Natural killer cell (primary cell): ENCODE data around the gene ZNF408. TPM values are rescaled to one million over a fixed set of nuclear protein-coding genes. Genes with fewer than 3 reads are reported as not detected.

Experiments
- ATAC-seq, 3 donors: fragments of 150-1000 bp in 2 of 3; fragments of 200-7000 bp in 1 of 3; cut with Tn5 transposase; 1 replicate in 1 of 3; 2 replicates in 2 of 3; pipeline ENCODE4 v1.10.0; 2021; ENCODE audit warnings: mild to moderate bottlenecking in 2 of 3, moderate library complexity in 2 of 3
- DNase-seq, 2 donors: peaks; one replicate each; pipeline versions ENCODE4 v3.0.0 to v3.0.0-alpha.2; 2013 to 2021; ENCODE audit warnings: mixed read lengths in 1 of 2
- H3K27ac ChIP-seq: one replicate; pipeline ENCODE4 v1.5.1; 2013; ENCODE audit warnings: mild to moderate bottlenecking, low read length
- H3K27me3 ChIP-seq: one replicate; pipeline ENCODE4 v1.6.1; 2013; ENCODE audit warnings: low read length; ENCODE audit not compliant: control insufficient read depth, insufficient read depth
- H3K36me3 ChIP-seq: one replicate; pipeline ENCODE4 v1.6.1; 2013; ENCODE audit warnings: low read length; ENCODE audit not compliant: control insufficient read depth, insufficient read depth
- H3K4me1 ChIP-seq: one replicate; pipeline ENCODE4 v1.6.1; 2013; ENCODE audit warnings: low read length; ENCODE audit not compliant: control insufficient read depth, insufficient read depth
- H3K4me3 ChIP-seq: one replicate; pipeline ENCODE4 v1.5.1; 2013; ENCODE audit warnings: low read length
- H3K9me3 ChIP-seq: one replicate; pipeline ENCODE4 v1.6.1; 2013; ENCODE audit warnings: low read length; ENCODE audit not compliant: control insufficient read depth, insufficient read depth
- H3K27ac Mint-ChIP-seq, 2 donors: one replicate each; pipeline ENCODE4 v1.8.0; 2022; ENCODE audit warnings: mild to moderate bottlenecking in 2 of 2, mixed read lengths in 2 of 2, moderate library complexity in 1 of 2
- H3K27me3 Mint-ChIP-seq, 2 donors: one replicate each; pipeline ENCODE4 v1.8.0; 2022; ENCODE audit warnings: low read depth in 2 of 2, mixed read lengths in 2 of 2
- H3K36me3 Mint-ChIP-seq: one replicate; pipeline ENCODE4 v1.8.0; 2022; ENCODE audit warnings: mixed read lengths
- H3K4me1 Mint-ChIP-seq, 2 donors: one replicate each; pipeline ENCODE4 v1.8.0; 2022; ENCODE audit warnings: mixed read lengths in 2 of 2
- H3K4me3 Mint-ChIP-seq: one replicate; pipeline ENCODE4 v1.8.0; 2022; ENCODE audit warnings: mild to moderate bottlenecking, moderate library complexity, mixed read lengths
- H3K9me3 Mint-ChIP-seq, 2 donors: one replicate each; pipeline ENCODE4 v1.8.0; 2022; ENCODE audit warnings: mixed read lengths in 2 of 2
- WGBS: methylation state at CpG from one replicate; pipeline ENCODE4 v1.1.7; 2013; ENCODE audit warnings: missing lambda C conversion rate; ENCODE audit not compliant: insufficient coverage; 5-methylcytosine and 5-hydroxymethylcytosine counted together
- intact Hi-C: fragments of 100-400 bp; cut with micrococcal nuclease; formaldehyde crosslinking; loops from one replicate; pipeline ENCODE4 v1.14.2; 2022
- total RNA-seq, 4 donors: library from RNA; stranded (reverse); fragments of 120-200 nt in 1 of 4; gene quantifications; one replicate each; pipeline versions ENCODE4 v1.2.3 to v1.2.4, GENCODE V29; 2013 to 2022
- TF ChIP-seq, protein P1 (sequence below): fragments of 200-600 bp; IDR thresholded peaks from one replicate; pipeline ENCODE4 v1.8.0; 2022; ENCODE audit warnings: antibody characterized with exemption

Gene ZNF408
- total RNA-seq, 3 donors from 2014 or later (not counting 1 experiment from before 2014, with no cell fraction given): 9.1 to 19.0 (median 9.6) TPM

DNA sequence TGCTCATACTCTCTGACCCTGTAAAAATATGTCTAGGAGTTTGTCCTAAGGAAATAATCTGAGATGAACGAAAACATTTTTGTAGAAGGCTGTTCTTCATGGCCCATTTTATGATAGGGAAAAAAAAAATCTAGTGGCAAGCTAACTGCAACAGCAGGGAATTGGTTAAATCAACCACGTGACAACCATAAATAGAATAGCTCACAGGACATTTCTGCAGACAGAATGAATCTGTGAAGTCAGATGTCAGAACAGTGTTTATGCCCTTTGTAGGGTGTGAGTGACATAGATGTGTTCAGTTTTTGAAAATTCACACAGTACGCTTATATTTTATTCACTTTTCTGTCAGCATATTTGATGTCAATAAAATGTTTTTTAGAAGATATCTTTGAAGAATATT lies 16.5 kb upstream of the ZNF408 start:
- no peaks in the 10 kb centered on the region for H3K36me3 Mint-ChIP-seq
- Histone ChIP-seq H3K27me3 (no peaks in the 10 kb centered on the region), H3K27ac (no peak overlapping the region), H3K4me1 (no peaks in the 10 kb centered on the region), H3K4me3 (no peak overlapping the region), H3K9me3 (no peaks in the 10 kb centered on the region), H3K36me3 (peaks cover 59% of the 10 kb centered on the region)
- no peaks in the 10 kb centered on the region for H3K4me1 Mint-ChIP-seq
- no peaks in the 10 kb centered on the region for H3K27me3 Mint-ChIP-seq
- no peak overlapping the region for H3K27ac Mint-ChIP-seq
- TF ChIP-seq, protein P1, sequence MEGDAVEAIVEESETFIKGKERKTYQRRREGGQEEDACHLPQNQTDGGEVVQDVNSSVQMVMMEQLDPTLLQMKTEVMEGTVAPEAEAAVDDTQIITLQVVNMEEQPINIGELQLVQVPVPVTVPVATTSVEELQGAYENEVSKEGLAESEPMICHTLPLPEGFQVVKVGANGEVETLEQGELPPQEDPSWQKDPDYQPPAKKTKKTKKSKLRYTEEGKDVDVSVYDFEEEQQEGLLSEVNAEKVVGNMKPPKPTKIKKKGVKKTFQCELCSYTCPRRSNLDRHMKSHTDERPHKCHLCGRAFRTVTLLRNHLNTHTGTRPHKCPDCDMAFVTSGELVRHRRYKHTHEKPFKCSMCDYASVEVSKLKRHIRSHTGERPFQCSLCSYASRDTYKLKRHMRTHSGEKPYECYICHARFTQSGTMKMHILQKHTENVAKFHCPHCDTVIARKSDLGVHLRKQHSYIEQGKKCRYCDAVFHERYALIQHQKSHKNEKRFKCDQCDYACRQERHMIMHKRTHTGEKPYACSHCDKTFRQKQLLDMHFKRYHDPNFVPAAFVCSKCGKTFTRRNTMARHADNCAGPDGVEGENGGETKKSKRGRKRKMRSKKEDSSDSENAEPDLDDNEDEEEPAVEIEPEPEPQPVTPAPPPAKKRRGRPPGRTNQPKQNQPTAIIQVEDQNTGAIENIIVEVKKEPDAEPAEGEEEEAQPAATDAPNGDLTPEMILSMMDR: no peak
- ATAC-seq: no peak
- no peak overlapping the region for H3K4me3 Mint-ChIP-seq
- 77% methylated on average over 2 of the region's 3 CpGs for WGBS
- intact Hi-C loops: no loop called here
- no peak for DNase-seq
- H3K9me3 Mint-ChIP-seq: no peaks in the 10 kb centered on the region

GRCh38 chr11:46686886-46687795 lies 13.7 kb upstream of the ZNF408 start:
- H3K27me3 ChIP-seq: no peaks in the 10 kb centered on the region
- no peaks in the 10 kb centered on the region for H3K4me1 ChIP-seq
- intact Hi-C loops: no loop called here
- WGBS: 91% methylated on average over 15 of the region's 15 CpGs
- H3K27ac ChIP-seq: no peak overlapping the region
- DNase-seq: no peak
- Mint-ChIP-seq H3K36me3 (no peaks in the 10 kb centered on the region), H3K4me3 (no peak overlapping the region), H3K4me1 (peaks cover 0 to 6% of the 10 kb centered on the region in 2 donors), H3K27me3 (no peaks in the 10 kb centered on the region), H3K9me3 (no peaks in the 10 kb centered on the region), H3K27ac (no peak overlapping the region)
- no peaks in the 10 kb centered on the region for H3K9me3 ChIP-seq
- TF ChIP-seq, protein P1: no peak
- ATAC-seq: no peak
- no peak overlapping the region for H3K4me3 ChIP-seq
- peaks cover 46% of the 10 kb centered on the region for H3K36me3 ChIP-seq

GRCh38 chr11:46690702-46691101 lies 10.1 kb upstream of the ZNF408 start:
- Histone ChIP-seq H3K4me3 (no peak overlapping the region), H3K27me3 (no peaks in the 10 kb centered on the region), H3K36me3 (peaks cover 56% of the 10 kb centered on the region), H3K27ac (no peak overlapping the region), H3K9me3 (no peaks in the 10 kb centered on the region), H3K4me1 (peaks cover 19% of the 10 kb centered on the region)
- DNase-seq (no peak), ATAC-seq (no peak)
- Mint-ChIP-seq H3K27me3 (no peaks in the 10 kb centered on the region), H3K4me3 (no peak overlapping the region), H3K36me3 (no peaks in the 10 kb centered on the region), H3K27ac (peak overlapping the region in 1 of 2 donors; percentile 51), H3K4me1 (peaks cover 9 to 21% of the 10 kb centered on the region in 2 donors), H3K9me3 (no peaks in the 10 kb centered on the region)
- TF ChIP-seq, protein P1: no peak
- WGBS: 95% methylated on average over 1 of the region's 1 CpG
- intact Hi-C loops: no loop called here
